Hindlimb muscle (tissue), 1 donor: ENCODE results near the gene LSG1. TPM values are rescaled to one million over a fixed set of nuclear protein-coding genes. Genes with fewer than 3 reads are reported as not detected.

ENCODE experiments used
- DNase-seq: peaks from one replicate; pipeline ENCODE4 v3.0.0-alpha.2; 2013
- polyA plus RNA-seq: library from polyadenylated mRNA; unstranded; fragments of 120-200 nt; gene quantifications from one replicate; pipeline ENCODE4 v1.2.1, GENCODE V29; 2013; ENCODE audit not compliant: insufficient read length

The LSG1 gene
- polyA plus RNA-seq, 1 donor = 24.5 TPM

DNA sequence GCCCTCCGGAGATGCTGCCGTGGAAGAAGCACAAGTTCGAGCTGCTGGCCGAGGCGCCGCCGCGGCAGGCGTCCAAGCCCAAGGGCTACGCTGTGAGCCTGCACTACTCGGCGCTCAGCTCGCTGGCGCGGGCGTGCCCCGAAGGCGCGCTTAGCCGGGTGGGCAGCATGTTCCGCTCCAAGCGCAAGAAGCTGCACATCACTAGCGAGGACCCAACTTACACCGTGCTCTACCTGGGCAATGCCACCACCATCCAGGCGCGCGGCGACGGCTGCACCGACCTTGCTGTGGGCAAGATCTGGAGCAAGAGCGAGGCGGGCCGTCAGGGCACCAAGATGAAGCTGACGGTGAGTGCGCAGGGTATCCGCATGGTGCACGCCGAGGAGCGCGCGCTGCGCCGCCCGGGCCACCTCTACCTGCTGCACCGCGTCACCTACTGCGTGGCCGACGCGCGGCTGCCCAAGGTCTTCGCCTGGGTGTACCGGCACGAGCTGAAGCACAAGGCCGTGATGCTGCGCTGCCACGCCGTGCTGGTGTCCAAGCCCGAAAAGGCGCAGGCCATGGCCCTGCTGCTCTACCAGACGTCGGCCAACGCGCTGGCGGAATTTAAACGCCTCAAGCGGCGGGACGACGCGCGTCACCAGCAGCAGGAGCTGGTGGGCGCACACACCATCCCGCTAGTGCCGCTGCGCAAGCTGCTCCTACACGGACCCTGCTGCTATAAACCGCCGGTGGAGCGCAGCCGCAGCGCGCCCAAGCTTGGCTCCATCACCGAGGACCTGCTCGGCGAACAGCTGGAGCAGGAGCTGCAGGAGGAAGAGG lies 15.0 kb upstream of the LSG1 start:
- peak; percentile 62 for DNase-seq

DNA sequence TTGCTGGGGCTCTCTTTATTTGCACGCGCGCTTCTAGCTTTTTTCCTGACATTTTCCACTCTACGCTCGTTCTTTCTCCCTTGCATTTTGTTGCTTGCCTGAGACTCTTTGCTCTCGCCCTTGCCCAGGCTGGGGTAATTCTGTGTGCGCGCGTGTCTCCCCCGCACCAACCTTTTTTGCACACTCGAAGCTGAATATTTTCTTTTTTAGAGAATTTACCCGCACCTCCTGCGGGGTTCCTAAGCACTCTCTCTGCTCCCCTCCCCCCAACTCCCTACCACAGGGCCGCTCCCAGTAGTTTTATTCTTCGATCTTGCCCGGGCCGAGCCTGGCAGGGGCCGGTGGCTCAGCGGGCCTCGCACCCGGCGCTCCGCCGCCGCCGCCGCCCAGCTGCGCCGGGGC lies 14.4 kb upstream of the LSG1 start:
- DNase-seq = no peak

DNA sequence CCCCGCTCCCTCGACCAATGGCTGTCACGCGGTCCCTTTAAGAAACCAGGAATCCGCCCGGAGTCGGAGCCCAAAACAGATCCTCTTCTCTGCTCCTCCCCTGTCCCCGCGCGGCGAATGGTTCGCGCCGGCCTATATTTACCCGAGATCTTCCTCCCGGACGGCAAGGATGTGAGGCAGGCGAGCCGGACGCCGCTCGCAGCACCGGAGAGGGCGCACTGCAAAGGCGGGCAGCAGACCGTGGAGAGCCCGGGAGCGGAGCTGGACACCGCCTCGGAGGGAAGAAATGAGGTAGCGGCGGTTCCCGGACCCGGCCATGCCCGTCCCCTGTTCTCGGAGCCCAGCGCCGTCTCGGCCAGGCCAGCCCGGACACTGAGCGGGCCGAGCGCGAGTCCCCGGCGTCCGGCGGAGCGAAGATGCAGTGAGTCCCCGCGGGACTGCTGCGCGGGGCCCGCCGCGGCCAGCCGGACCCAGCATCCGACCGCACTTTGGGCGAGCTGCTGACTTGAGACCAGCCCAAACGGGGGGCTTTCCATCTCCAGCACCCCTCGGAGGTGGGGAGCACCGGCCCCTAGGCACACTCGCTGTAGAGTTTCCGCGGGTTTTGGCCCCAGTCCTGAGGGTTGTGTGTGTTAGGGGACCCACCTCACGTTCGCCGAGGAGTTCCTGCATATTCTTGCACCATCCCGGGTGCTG lies 13.9 kb upstream of the LSG1 start, which contains the start of gene FAM43A:
Gene FAM43A (plus strand): TSS at position 166 of the 696 bp plus-strand sequence. CDS start 944 bp downstream, outside the sequence.
- DNase-seq = peak; percentile 96

DNA sequence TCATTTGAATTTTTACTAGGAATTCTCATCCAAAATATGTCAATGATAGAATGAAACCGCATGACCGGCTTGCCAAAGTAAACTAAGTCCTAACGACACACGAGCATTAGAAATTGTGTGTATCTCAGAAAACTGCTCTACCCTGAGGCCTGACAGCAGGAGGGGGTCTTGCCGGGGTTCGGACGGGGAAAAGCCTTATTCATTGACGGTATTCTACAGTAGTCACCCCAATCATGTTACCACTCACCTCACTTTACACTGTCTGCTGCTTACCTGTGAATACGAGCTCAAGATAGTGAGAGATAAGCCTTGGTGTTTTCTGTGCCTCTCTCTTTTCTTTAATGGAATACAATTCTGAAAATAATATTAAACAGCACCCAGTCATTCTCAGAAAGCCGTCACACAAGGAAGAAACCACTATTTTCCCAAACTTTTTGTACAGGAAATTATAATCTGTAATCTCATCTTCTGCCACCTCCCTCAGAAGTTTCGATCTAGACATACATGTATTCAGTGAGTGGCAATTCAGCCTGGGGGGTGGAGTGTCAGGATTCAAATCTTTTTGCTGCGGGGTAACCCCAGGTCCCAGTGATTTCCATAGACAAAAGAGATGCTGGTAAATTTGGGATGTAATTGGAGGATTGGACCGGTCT lies 13.2 kb upstream of the LSG1 start:
- no peak for DNase-seq

DNA sequence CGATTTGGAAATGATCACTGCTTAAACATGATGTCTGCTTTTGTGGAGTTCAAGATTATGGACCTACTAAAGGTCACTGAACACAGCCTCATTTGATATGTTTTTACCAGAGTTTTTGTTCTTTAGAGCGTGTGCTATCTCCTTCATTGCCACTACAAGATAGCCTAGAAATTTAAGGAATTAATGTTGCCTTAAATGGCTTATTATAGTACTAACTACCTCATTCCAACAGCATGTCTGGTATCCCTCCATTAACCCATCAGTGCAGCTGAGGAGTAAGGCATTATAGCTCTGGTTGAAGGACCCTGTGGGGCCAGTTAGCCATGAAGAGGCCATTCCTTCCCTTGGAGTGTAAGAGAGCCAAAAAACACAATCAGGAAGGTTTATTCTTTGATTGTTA lies 11.4 kb upstream of the LSG1 start:
- DNase-seq = no peak

DNA sequence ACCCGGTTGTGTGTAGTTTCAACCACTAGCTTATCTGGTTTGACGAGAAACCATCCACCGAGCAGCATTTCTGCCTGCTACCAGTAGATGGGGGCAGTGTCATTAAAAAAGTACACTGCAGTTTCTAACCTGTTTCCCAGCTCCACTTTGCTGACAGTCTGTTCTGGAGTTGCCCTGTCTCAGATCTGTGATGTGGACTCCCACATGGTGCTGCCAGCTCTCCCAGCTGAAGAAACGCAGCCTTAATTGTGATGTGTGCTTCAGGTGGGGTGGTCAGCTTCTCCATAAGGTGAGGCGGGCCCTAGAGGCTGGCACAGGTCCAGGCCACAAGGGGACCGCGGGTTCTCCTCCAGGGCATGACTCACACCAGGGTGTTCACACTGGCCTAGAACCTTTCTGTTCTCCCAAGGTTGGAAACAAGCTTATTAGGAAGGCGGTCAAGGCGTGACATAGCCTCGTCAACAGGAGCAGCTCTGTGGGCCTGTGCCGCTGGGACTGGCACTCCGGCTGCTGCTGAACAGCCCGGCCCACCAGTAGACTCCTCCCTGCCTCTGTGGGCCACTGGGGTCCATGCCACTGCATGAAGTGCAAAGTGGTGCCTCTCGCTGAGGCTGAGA lies 10.8 kb upstream of the LSG1 start:
- peak; percentile 79 for DNase-seq

DNA sequence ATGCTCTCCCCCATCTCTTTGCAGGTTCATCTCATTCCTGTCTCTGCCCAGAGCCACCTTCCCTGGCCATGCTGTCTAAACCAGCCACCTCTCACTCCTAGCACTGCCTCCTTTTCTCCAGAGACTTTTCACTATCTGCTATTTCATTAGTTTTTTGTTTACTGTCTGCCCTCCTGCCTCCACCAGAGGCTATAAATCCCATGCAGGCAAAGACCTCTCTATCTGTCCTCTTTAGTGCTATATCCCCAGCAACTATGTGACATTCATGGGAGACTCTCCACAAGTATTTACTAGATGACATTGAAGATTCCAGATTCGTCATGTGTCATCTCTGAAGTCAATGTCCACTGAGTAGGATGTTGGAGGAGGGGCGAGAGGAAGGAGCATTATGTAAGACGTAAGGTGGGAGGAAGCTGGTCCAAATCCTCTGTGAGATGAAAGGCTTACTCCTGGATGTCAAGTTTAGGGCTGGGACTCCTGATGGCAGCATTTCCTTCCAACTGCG lies 10.2 kb upstream of the LSG1 start:
- no peak for DNase-seq

DNA sequence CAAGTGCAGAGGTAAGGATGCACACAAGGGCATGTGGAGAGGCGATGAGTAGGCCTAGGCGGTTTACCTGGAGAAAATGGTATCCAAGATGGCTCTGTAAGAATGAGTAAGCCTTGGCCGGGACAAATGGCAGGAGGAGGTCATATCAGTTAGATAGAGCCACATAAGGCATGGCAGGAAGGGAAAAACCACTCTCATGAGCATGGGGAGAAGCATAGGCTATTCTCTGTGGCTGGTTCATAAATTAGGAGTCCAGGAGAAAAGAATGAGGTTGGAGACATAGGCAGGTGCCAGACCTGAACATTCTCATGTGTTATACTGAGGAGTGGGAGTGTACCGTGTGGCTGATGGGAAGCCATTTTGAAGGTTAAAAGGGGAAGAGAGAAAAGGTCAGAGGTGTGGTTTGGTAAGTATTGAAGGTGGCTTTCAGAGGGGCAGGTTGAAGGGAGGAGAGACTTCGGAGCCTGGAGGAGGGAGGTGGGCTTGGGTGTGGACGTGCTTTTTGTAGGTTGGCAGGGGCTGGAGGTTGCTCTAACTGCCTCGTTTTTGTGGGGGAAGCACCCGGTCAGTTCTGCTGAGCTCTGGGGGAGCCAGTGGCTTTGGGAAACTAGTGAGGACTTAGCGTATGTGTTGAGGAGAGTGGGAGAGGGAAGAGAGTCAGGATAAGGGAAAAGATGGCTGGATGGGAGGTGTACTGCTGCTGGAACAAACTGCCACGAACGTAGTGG lies 9.1 kb upstream of the LSG1 start:
- no peak for DNase-seq

DNA sequence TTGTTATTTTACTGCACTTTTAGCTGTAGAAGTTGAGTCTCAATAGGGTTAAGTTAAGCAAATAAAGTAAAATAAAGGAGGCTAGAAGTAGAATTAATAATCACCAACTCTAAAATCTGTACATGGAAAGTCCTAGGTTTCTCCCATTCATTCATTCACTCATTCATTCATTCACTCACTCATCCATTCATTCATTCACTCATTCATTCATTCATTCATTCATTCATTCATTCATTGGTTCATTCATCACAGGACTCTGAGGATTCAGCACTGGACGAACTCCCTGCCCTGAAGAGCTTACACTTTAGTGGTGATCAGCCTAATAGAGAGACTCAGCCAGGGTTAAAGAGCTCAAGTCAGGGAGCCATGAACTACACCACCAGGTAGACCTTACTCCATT lies 4.5 kb upstream of the LSG1 start:
- DNase-seq = no peak

DNA sequence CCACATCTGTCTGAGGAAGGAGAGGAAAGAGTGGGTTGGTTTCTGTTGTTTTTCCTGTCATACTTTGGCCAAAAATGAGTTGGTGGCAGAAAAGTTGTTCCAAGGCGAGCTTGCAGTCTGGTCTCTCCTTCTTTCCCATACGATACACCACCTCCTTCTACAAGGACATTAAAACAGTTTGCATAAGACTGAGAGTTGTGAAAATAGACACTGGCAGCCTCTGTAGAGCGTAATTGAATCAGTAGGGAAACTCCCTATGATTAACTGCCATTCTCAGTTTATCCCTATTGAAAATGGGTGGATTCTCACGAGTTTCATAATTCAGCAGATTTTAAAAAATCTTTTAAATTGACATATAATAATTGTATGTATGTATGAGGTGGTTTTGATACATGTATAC lies 3.7 kb upstream of the LSG1 start:
- DNase-seq = no peak

DNA sequence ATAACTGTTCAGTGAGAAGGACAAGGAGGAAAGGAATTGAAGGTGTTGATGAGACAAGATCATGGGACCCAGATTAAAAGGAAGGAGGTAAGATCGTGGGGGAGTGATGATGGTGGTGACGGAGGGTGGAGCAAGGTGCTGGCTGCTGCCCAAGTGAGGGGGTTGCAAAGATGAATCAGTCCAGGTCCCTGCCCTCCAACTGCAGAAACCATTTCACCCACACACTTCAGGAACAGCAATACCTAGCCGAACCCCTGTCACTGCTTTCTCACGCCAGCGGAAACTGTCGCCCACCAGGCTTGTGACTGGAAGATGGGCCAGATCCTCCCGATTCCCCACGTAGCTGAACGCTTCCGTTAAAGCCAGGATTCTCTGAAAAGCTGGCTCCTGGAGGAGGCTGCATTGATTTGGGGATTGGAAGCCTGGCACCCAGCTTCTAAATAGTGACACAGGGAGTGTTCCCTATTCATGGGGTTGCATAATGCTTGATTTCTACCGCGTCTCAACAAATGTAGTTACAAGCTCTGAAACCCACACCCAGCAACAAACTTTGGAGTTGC lies 3.2 kb upstream of the LSG1 start:
- no peak for DNase-seq

DNA sequence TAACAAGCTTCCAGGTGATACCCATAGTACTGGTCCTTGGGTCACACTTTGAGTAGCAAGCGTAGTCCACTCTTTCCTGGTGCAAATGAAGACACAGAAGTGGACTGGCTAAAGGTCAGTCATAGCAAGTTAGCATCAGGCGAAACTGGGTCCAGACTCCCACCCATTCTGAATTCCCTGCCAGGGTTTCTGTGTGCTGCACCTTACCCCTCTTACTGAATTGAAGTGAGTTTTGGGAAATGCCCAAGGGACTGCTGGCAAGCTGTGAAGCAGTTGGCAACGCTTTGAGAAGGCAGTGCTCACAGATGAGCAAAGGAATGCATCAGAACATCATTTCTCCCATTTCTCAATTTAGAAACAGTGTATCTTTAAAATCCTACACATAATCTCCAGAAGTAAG lies 1.8 kb upstream of the LSG1 start:
- no peak for DNase-seq

DNA sequence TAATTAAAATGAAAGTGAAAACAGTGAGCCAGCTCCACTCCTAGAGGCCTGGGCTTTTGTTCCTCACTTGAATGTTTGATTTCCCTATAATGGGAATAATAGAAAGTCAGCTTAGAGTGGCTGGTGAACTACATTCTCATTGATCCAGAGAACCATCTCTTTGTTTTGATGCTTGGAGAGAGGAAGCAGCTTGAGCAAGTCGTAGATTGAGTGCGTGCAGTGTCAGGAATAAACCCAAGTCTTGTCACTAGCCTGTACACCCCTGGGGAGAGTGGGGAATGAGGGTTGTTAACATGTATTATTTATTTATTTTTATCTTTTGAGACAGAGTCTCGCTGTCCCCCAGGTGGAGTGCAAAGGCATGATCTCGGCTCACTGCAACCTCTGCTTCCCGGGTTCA lies 885 bp upstream of the LSG1 start:
- no peak for DNase-seq

DNA sequence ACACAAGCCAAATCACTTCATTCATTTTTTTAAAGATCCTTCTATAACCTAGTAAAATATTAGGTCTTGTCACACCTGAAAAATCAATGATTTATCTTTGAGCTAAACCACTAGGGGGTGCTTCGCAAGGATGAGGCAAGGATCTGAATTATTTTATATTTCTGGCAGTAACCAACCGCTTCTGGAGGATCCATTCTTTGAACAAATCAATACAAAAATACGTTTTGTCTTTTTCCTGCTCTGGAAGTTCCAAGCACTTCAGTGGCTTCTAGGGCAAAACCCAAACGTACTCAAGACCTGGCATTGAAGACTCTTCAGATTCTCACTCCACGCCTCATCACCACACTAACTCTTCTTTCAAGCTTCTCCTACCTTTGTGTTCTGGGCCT lies 486 bp downstream of the LSG1 start:
- DNase-seq = no peak

DNA sequence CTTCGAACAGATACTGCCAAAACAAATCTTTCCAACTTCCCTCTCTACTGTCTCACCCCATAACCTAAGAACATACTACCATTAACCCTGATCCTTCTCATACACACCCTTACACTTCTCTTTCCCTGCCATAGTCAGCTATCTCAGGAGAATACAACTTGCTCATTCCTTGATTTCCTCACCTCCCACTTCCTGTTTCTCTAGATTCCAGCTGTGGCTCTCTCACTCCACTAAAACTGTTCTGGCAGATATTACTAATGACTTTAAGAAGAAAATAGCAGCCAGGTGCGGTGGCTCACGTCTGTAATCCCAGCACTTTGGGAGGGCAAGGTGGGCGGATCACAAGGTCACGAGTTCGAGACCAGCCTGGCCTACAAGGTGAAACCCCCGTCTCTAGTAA lies 4.6 kb downstream of the LSG1 start:
- DNase-seq = no peak

DNA sequence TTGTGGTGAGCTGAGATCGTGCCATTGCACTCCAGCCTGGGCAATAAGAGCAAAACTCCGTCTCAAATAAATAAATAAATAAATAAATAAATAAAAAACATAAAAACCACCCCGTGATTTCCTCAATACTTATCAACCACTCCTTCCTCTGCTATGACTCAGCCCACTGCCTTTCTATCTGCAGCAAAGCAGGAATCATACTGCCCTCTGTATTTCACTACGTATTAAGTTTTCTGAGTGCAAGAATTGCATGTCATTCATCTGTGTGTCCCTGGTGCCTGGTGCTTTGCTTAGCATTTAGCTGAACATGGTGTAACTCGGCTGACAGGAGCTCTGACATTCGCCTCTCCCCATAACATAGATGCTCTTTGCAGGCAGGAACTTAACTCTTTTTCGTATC lies 7.1 kb downstream of the LSG1 start:
- DNase-seq = no peak

DNA sequence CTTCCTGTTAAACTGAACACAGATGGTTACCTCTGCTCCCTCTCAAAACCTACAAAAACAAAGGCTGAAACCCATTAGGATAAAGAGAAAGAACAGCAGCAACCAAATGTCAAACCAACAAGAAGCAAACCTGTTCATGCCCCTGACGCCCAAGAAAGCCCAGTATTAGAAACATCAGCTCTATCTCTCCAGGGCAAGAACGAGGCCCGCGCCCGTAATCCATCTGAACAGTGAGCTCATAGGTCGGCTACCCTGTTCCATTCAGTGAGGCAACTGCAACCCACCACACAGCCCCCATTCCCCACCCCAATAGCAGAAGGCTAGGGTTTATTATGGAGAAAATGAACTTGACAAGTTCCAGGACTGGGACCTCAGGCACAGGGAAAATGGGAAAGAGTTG lies 10.0 kb downstream of the LSG1 start:
- no peak for DNase-seq

DNA sequence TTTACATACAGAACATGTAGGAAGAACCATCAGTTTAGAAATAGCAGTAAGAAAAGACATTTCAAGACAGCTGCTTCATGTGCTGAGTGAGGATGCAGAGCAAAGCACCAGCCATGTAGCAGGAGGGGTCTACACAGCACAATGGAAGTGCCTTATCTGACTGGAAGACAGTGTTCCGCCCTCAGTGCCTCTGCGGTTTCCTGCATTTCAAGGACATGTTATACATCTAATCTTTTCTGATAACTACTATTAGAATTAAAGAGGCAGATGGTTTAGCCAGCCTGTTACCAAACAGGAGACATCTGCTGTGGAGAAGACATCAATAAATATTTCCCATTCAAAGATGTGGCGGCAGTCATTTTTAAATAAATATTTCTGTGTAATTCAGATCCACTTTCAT lies 10.6 kb downstream of the LSG1 start:
- no peak for DNase-seq

DNA sequence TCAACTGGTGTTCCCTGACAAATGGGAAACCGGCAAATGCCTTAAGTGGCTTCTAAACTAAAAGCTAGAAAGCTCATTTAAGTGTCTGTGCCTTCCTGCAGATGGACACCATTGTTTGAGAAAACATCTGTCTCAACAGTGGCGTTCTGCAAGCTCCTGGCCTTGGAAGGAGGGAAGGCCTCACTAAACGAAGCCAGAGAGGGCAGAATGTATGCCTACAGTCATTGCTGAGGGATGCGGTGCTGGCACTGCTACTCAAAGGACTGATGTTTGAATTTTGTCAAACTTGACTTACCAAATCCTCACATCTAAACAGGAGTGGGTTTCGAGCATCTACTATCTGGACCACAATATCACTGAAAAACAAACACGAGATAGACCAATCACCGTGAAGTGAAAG lies 12.2 kb downstream of the LSG1 start:
- no peak for DNase-seq

DNA sequence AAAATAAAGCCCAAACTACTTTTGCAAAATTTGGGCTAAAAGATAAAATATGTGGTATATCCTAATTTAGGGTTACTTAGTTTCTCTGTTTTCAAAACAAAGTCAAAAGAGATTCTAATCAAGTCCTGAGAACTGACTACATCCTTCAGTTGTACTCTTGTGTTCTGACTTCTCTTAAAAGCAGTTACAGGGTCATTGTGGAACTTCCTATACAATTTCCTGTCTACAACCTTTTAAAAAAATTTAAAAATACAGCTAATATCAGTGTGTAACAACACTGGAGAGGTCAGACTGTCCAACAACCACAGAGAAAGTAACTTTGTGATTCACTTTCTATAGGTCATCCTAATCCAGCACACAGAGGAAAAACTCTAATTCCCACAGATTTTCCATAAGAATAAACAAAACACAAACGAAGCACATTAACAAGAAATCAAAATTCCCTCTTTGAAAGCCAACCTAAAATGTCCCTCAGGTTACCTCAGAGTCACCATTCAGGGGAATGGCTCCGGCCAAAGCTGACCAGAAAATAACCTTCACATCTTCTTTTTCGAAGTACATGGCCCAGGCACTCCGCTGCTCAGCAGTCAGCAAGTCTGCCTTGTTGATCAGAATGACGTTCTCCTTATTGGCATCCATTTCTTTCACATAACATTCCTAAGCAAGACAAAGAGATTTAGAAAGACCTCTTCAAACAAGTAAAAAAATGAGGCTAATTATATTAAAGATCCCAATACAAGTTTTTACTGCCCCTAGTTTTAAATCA lies 13.3 kb downstream of the LSG1 start:
- no peak for DNase-seq

DNA sequence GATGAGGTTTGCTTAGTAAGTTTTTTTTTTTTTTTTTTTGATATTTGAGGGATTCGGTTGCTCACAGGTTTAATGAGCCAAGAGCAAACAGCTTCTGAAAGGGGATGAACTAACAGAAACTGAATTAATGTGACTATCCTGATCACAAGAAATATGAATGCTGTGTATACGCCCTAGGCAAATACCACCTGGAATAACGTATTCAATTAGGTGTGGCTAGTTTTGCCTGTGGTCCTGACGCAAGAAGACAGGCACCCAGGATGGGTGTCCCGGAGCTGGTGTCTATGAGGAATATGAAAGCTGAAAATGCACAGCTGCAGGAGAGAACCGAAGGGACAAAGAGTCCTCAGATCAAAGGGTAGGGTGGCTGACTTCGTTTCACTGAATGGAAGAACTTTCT lies 14.6 kb downstream of the LSG1 start:
- no peak for DNase-seq
